ENCODE measurements around the gene C12orf75.

GRCh38 chr12:105335856-105336255, 5.4 kb downstream of the C12orf75 start:
- TF ChIP-seq, protein P1, sequence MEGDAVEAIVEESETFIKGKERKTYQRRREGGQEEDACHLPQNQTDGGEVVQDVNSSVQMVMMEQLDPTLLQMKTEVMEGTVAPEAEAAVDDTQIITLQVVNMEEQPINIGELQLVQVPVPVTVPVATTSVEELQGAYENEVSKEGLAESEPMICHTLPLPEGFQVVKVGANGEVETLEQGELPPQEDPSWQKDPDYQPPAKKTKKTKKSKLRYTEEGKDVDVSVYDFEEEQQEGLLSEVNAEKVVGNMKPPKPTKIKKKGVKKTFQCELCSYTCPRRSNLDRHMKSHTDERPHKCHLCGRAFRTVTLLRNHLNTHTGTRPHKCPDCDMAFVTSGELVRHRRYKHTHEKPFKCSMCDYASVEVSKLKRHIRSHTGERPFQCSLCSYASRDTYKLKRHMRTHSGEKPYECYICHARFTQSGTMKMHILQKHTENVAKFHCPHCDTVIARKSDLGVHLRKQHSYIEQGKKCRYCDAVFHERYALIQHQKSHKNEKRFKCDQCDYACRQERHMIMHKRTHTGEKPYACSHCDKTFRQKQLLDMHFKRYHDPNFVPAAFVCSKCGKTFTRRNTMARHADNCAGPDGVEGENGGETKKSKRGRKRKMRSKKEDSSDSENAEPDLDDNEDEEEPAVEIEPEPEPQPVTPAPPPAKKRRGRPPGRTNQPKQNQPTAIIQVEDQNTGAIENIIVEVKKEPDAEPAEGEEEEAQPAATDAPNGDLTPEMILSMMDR (conservative IDR thresholded peaks at IDR 0.05 in 1 of 2, IDR thresholded peaks at IDR 0.05 in 1 of 2; ENCODE audit: low read depth in 1 of 2, low read length in 2 of 2) = no peak
- TF ChIP-seq EZH2 (IDR thresholded peaks at IDR 0.05; ENCODE audit: low read length, missing control alignments) = no peak
